HL-60 (cell line): ENCODE results near the gene POU2F1.
A peak's percentile ranks its signal among the peaks of the same experiment; 100 is the strongest.

Experiments used
- DNase-seq, 2 experiments: peaks; one replicate each; pipeline ENCODE4 v3.0.0-alpha.2; 2010 to 2020; ENCODE audit warnings: low read depth in 1 of 2, low spot score in 1 of 2
- H3K27ac ChIP-seq: fragments of 250-450 bp; sonication (Bioruptor Pico); replicated peaks from 2 replicates; pipeline ENCODE4 v1.5.1; 2020; ENCODE audit warnings: mild to moderate bottlenecking, moderate library complexity
- H3K27me3 ChIP-seq: fragments of 250-450 bp; sonication (Bioruptor Pico); 2 replicates; pipeline ENCODE4 v1.5.1; 2021; ENCODE audit warnings: mild to moderate bottlenecking, moderate library complexity; ENCODE audit not compliant: insufficient read depth, poor library complexity, severe bottlenecking
- H3K4me3 ChIP-seq: replicated peaks from 2 replicates; pipeline ENCODE4 v1.5.1; 2011; ENCODE audit warnings: mild to moderate bottlenecking, control low read depth, low read length; ENCODE audit not compliant: insufficient read depth
- GABPA ChIP-seq: IDR thresholded peaks from 2 replicates; pipeline ENCODE4 v1.6.1; 2012; ENCODE audit warnings: low read depth
- POLR2AphosphoS5 ChIP-seq: IDR thresholded peaks from 2 replicates; pipeline ENCODE4 v1.6.1; 2012; ENCODE audit warnings: low read depth
- SPI1 ChIP-seq: IDR thresholded peaks from 2 replicates; pipeline ENCODE4 v1.6.1; 2012; ENCODE audit warnings: low read depth, mild to moderate bottlenecking, borderline replicate concordance
- TF ChIP-seq, protein P1 (sequence below): IDR thresholded peaks from one replicate; pipeline ENCODE4 v1.5.1; 2011; ENCODE audit warnings: low read length, control low read depth, inconsistent platforms; ENCODE audit not compliant: insufficient read depth
- TF ChIP-seq, protein P2 (sequence below): IDR thresholded peaks from 2 replicates; pipeline ENCODE4 v1.6.1; 2012; ENCODE audit warnings: low read depth; ENCODE audit not compliant: insufficient replicate concordance

Gene POU2F1

DNA sequence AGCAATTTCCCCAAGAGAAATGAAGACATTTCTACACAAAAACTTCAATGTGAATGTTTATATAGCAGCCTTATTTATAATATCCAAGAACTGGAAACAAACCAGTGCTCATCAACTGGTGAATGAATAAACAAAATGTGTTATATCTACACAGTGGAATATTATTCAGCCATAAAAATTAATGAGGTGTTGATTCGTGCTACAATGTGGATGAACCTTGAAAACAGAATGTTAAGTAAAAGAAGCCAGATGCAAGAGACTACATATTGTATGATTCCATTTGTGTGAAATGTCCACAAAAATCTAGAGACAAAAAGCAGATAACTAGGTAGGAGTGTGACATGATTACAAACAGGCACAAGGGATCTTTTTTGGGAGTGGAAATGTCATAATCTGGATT is 187.7 kb downstream of the POU2F1 start:
- H3K27ac ChIP-seq, result no peak overlapping the region

DNA sequence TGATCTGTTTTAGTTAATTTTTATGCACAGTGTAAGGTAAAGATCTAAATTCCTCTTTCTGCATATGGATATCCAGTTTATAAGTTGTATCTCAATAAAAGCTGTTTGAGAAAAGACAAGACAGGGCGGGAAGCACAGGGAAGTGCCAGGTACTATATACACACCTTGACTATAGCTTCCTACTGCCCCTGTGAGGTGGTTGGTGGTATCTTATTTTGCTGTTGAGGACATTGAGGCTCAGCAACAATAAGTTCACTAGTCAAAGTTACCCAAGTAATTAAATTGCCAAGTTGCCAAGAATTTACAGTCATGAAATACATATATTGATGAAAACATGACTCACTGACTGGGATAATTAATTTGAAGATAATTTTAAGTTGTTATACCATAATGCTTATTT is 188.5 kb downstream of the POU2F1 start:
- H3K27ac ChIP-seq, result no peak overlapping the region
- no peak overlapping the region for H3K4me3 ChIP-seq
- no peak for DNase-seq
- TF ChIP-seq GABPA, result no peak
- TF ChIP-seq, protein P1, sequence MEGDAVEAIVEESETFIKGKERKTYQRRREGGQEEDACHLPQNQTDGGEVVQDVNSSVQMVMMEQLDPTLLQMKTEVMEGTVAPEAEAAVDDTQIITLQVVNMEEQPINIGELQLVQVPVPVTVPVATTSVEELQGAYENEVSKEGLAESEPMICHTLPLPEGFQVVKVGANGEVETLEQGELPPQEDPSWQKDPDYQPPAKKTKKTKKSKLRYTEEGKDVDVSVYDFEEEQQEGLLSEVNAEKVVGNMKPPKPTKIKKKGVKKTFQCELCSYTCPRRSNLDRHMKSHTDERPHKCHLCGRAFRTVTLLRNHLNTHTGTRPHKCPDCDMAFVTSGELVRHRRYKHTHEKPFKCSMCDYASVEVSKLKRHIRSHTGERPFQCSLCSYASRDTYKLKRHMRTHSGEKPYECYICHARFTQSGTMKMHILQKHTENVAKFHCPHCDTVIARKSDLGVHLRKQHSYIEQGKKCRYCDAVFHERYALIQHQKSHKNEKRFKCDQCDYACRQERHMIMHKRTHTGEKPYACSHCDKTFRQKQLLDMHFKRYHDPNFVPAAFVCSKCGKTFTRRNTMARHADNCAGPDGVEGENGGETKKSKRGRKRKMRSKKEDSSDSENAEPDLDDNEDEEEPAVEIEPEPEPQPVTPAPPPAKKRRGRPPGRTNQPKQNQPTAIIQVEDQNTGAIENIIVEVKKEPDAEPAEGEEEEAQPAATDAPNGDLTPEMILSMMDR, result no peak
- TF ChIP-seq SPI1, result no peak
- TF ChIP-seq, protein P2, sequence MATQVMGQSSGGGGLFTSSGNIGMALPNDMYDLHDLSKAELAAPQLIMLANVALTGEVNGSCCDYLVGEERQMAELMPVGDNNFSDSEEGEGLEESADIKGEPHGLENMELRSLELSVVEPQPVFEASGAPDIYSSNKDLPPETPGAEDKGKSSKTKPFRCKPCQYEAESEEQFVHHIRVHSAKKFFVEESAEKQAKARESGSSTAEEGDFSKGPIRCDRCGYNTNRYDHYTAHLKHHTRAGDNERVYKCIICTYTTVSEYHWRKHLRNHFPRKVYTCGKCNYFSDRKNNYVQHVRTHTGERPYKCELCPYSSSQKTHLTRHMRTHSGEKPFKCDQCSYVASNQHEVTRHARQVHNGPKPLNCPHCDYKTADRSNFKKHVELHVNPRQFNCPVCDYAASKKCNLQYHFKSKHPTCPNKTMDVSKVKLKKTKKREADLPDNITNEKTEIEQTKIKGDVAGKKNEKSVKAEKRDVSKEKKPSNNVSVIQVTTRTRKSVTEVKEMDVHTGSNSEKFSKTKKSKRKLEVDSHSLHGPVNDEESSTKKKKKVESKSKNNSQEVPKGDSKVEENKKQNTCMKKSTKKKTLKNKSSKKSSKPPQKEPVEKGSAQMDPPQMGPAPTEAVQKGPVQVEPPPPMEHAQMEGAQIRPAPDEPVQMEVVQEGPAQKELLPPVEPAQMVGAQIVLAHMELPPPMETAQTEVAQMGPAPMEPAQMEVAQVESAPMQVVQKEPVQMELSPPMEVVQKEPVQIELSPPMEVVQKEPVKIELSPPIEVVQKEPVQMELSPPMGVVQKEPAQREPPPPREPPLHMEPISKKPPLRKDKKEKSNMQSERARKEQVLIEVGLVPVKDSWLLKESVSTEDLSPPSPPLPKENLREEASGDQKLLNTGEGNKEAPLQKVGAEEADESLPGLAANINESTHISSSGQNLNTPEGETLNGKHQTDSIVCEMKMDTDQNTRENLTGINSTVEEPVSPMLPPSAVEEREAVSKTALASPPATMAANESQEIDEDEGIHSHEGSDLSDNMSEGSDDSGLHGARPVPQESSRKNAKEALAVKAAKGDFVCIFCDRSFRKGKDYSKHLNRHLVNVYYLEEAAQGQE, result no peak
- no peak for TF ChIP-seq POLR2AphosphoS5
- H3K27me3 ChIP-seq, result no peaks in the 10 kb centered on the region

More for the DNA sequence above, 187.7 kb downstream of the POU2F1 start:
- H3K4me3 ChIP-seq, result no peak overlapping the region
- no peak for DNase-seq
- TF ChIP-seq, protein P2, result no peak
- TF ChIP-seq, protein P1, result no peak
- TF ChIP-seq POLR2AphosphoS5 (no peak), GABPA (no peak), SPI1 (no peak)
- H3K27me3 ChIP-seq, result no peaks in the 10 kb centered on the region

DNA sequence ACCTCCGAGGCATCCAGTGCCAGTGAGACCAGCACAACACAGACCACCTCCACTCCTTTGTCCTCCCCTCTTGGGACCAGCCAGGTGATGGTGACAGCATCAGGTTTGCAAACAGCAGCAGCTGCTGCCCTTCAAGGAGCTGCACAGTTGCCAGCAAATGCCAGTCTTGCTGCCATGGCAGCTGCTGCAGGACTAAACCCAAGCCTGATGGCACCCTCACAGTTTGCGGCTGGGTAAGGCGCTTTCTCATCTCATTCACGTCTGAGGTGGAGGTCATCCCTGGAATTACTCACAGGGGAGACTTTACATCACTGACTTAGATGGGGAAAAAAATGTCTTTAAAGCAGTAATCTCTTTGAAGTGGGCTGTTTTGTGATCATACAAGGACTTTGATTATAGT is 191.4 kb downstream of the POU2F1 start:
- TF ChIP-seq, protein P1, result no peak
- Histone ChIP-seq H3K27me3 (no peaks in the 10 kb centered on the region), H3K27ac (no peak overlapping the region), H3K4me3 (no peak overlapping the region)
- no peak for DNase-seq

DNA sequence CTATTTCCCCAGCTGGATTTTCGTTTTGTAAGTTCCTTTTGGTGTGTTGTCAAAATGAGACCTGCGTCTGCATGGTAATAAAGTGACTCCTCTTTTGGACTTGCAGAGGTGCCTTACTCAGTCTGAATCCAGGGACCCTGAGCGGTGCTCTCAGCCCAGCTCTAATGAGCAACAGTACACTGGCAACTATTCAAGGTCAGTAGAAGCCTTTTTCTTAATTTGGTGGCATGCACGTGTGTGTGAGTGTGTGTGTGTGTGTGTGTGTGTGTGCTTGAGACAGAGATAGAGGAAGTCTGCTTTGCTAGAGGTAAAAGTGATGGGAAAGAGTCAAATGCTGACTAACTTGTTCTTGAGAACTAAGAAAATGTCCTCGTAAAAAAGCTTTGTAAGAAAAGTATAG is 192.2 kb downstream of the POU2F1 start:
- H3K27me3 ChIP-seq, result no peaks in the 10 kb centered on the region
- H3K4me3 ChIP-seq, result no peak overlapping the region
- TF ChIP-seq GABPA (no peak), SPI1 (peak; percentile 43; the same call in 1 of the 2 replicates), POLR2AphosphoS5 (no peak)
- TF ChIP-seq, protein P1, result no peak
- TF ChIP-seq, protein P2, result no peak
- H3K27ac ChIP-seq, result no peak overlapping the region
- no peak for DNase-seq
